Measurements from ENCODE around the gene ZNF160.
"Not testable (repeated sequence)": the region's sequence is repeated elsewhere in the genome, so short reads cannot be mapped to it uniquely, and the experiment has no call there.

Gene ZNF160

GRCh38 chr19:53091413-53092254, 11.6 kb downstream of the ZNF160 start:
- no peak for DNase-seq

GRCh38 chr19:53088091-53088490, 15.1 kb downstream of the ZNF160 start:
- no peak for DNase-seq

- no peak for DNase-seq
Measured at GRCh38 chr19:53086949-53087348, 16.3 kb downstream of the ZNF160 start.

GRCh38 chr19:53085496-53085895, 17.7 kb downstream of the ZNF160 start:
- DNase-seq, result no peak

- no peak for DNase-seq
Measured at GRCh38 chr19:53082929-53083328, 20.3 kb downstream of the ZNF160 start.

GRCh38 chr19:53079313-53079924, 23.8 kb downstream of the ZNF160 start:
- DNase-seq, result no peak

GRCh38 chr19:53078668-53079067, 24.6 kb downstream of the ZNF160 start:
- DNase-seq, result no peak

GRCh38 chr19:53076984-53077383, 26.2 kb downstream of the ZNF160 start:
- no peak for DNase-seq

GRCh38 chr19:53068834-53069233, 34.4 kb downstream of the ZNF160 start:
- no peak for DNase-seq

- DNase-seq, result no peak
Measured at GRCh38 chr19:53068199-53068598, 35.0 kb downstream of the ZNF160 start.

GRCh38 chr19:53057904-53058580, 45.2 kb downstream of the ZNF160 start:
- DNase-seq, result no peak

- DNase-seq, result no peak
Measured at GRCh38 chr19:53055117-53055516, 48.1 kb downstream of the ZNF160 start.

- DNase-seq, result no peak
Measured at GRCh38 chr19:53047379-53047778, 55.8 kb downstream of the ZNF160 start.

- DNase-seq, result no peak
Measured at GRCh38 chr19:53045536-53045935, 57.7 kb downstream of the ZNF160 start.

GRCh38 chr19:53041366-53041765, 61.9 kb downstream of the ZNF160 start:
- no peak for DNase-seq

- no peak for DNase-seq
Measured at GRCh38 chr19:53037101-53038097, 65.8 kb downstream of the ZNF160 start.

- DNase-seq, result no peak
Measured at GRCh38 chr19:53034948-53035675, 68.1 kb downstream of the ZNF160 start.

- no peak for DNase-seq
Measured at GRCh38 chr19:53034054-53034453, 69.2 kb downstream of the ZNF160 start.

- DNase-seq, result not testable (repeated sequence)
Measured at GRCh38 chr19:53028306-53028705, 74.9 kb downstream of the ZNF160 start.

GRCh38 chr19:53019684-53020083, 83.5 kb downstream of the ZNF160 start:
- DNase-seq, result no peak
